C4-2B (cell line): ENCODE measurements around the gene C2orf78.

Experiments
- CTCF ChIP-seq: fragments of 450-650 bp; conservative IDR thresholded peaks from 2 replicates; pipeline ENCODE4 v1.5.1; 2017; ENCODE audit warnings: mild to moderate bottlenecking
- ZFX ChIP-seq: fragments of 450-650 bp; IDR thresholded peaks from 2 replicates; pipeline ENCODE4 v1.6.1; 2017

GRCh38 chr2:73766349-73766748, 17.6 kb upstream of the C2orf78 start:
- TF ChIP-seq CTCF (no peak), ZFX (no peak)
